CD4-positive, alpha-beta T cell treated with Interleukin-2 at 100 ng/mL for 4 hours (primary cell): ENCODE results near the gene SLC26A1.
"Not testable (repeated sequence)": the region's sequence is repeated elsewhere in the genome, so short reads cannot be mapped to it uniquely, and the experiment has no call there.

ENCODE experiments used
- DNase-seq: peaks from one replicate; pipeline ENCODE4 v3.0.0-alpha.2; 2020; ENCODE audit warnings: low spot score

Gene SLC26A1

DNA sequence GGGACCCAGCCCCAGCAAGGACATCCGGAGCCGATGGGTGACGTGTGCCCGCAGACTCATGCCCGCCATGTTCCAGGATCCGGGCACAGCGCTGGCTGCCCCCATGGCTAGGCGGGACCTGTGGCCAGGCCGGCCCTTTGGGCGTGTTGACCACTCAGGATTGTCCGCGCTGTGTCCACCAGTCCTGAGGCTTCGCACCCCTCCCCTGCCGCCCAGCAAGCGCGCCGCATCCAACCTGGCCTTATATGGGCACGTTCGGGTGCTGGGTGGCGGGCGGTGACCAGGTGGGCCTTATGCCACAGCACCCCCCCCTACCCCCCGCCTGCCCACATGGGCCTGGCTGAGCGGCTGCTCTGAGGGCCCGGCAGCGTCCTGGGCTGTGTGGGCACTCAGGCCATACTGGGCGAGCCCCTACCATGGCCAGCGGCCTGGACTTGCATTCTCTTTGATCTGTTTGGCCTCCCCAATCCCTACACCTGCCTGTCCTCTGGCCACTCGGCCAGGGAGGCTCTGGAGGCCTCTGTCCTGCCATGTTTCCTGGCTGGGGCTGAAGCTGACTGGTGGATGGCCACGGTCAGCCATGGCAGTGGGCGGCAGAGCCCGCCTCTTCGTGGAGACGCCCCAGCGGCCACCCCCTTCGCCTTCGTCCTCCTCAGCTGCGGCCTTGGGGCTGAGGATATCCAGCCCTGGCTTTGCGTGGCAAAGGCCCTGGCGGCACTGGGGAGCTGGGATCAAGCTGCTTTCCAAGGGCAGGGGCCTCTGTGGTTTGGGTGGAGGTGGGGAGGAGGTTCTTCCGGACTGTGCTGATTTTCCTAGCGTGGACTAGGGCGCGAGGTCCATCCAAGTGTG lies 20.2 kb upstream of the SLC26A1 start:
- no peak for DNase-seq

DNA sequence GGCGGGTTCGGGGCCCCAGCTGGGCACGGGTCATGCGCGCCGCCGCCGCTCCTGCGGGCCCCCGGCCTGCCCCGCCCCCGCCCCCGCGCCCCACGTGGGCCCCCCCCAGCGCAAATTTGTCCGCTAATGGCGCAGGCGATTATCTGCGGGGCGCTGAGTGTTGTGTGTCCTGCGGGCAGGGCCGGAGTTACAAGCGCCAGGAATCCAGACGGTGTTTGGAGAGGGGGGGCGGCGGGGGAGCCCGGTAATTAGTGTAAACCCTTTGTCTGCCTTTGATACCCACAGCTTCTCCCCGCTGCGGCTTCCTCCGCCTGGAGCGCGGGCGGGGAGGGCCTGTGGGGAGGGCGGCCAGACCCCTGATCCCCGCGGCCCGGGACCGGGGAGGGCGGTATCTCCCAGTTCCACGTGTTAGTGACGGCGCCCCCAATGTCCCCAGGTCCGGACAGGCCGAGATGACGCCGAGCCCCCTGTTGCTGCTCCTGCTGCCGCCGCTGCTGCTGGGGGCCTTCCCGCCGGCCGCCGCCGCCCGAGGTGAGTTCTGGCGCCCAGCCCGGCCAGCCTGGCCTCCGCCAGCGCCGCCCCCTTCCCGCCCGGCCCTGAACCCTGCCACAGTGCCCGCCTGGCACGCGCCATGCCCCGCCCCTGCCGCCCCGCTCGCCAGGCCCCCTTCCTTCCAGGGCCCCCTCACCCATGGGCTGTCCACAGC lies 19.0 kb upstream of the SLC26A1 start:
- peak; percentile 8 for DNase-seq

DNA sequence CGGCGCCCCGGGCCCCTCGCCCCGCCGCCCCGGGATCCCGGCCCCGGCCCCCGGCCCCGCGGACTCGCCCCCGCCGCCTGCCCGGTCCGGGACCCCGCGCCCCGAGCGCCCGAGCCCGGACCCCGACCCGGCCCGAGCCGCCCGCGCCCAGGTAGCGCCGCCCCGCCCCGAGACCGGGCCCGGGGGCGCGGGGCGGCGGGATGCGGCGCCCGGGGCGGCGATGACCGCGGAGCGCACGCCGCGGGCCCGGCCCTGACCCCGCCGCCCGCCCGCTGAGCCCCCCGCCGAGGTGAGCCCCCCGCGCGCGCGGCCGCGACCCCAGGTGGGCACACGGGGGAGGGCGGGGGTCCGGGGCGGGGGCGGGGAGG lies 18.4 kb upstream of the SLC26A1 start:
- DNase-seq, result no peak

DNA sequence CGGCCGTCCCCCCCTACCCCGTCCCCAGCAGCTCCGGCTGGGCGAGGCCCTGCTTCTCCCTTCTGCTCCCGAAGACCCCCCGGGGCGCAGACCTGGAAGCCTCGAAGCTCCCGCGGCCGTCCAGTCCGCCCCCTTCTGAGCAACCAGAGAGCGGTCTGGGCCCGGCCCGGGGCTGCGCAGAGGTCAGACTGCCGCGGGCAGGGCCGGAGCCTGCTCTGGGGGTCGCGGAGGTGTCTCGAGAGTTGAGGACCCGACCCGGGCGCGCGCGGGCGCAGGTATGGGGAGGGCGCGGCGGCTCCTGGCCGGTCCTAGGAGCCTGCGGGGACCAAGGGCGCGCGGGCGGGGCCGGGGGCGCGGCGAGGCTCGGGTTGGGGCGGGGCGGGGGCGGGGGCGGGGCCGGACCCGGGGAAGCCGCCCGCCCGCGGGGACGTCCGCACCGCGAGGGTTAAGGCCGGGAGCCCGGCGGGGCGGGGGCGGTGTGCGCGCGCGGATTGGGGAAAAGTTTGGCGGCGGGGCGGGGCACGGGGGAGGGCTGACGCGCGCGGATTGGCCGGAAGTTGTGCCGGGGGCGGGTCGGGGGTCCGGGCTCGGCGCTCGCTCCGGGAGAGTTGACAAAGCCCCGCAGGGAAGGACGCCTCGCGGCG lies 17.9 kb upstream of the SLC26A1 start, which contains the start of gene FGFRL1:
TSS of gene FGFRL1 (plus strand) at position 605 of the 644 bp plus-strand sequence. CDS start 860 bp downstream, outside the sequence.
- peak; percentile 93 for DNase-seq

DNA sequence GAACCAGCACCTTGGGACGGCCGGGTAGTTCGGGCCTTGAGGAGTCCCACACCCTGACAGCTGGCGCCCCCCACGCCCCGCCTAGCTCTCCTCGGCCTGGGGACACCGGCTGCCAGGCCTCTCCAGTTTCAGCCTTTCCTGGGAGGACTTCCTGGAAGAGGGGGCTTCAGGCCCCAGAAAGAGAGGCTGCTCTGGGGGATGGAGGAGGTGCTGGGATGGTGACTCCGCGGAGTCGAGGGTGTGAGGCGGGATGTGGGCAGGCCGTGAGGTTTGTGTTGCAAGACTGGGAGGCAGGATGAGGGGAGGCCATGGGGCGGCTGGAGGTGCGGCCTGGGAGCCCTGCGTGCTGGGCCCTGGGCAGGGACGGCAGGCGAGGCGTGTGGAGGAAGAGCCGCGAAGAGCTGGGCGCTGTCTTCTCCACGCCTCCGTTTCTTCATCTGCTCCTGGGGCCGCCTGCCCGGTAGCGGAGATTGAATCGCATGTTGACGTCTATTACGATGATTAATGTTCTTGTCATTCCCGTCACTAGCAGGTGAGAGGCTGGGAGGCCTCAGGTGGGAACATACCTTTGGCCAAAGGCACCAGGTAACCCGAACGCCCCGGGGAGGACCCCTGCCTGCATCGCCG lies 17.3 kb upstream of the SLC26A1 start:
- DNase-seq, result peak; percentile 51

DNA sequence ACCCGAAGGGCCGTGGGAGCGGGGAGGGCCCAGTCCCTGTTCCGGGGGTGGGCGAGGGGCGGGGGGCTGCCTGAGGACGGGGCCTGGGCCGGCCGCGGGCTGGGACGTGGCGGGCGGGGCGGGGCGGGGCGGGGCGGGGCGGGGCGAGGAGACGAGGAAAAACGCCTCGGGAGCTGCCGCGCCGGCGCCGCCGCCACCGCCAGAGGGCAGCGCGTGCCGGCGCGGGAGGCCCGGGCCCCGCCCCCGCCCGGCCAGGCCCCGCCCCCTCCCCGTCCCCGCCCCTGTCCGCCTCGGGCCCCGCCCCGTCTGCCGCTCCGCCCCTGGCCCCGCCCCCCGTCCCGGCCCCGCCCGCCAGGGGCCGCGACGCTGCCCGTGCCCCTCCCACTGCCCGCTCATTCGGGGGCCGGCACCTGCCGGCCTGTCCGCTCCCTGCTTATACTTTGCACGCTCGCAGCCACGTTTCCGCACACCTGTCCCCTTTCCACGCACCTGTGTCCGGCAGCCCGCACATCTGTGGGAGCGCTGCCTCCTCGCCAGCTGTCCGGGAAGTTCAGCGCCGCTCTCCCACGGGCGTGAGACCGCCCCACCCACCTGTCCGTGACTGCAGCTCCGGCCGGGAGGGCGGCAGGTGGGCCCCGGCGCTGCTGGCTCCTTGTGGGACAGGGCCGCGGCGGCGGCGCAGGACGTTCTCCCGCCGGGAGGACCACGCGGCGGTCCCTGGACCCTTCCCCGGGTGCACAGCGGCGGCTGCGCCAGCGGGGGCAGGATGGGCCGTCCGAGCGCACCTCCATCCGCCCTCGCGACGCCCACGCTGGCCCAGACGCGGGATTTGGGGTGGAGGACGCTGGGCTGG lies 16.6 kb upstream of the SLC26A1 start:
- peak; percentile 66 for DNase-seq

DNA sequence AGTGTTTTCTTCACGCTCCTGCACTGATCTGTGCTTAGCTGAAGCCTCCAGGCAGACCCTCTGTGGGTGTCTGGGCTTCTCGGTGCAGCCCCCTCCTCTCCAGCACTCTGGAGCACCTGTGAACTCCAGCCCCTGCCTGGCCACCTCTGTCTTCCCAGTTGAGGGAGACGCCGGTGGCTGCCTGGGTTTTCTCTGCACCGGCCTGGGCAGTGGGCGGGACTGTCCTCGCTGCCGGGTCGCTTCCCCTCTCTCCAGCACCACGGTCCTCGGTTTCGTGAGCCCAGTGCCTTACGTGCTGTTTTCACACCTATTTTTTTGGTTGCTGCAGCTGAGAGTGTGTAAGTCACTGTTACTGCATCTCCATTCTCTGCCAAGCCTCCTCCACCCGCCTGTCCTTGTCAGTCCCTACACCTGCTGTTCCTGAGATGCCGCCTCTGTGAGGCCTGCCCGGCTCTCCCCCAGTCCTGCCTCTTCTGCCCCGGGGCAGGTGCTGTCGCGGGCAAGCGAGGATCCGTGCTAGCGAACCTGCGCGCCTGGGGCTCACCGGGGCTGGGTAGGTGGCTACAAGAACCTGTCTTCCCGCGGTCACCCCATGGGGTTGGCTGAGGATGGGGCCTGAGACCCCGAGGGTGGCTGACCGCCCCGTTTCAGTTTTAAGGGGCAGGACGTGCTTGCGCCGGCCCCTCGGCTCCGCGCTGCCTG lies 15.8 kb upstream of the SLC26A1 start:
- DNase-seq, result peak; percentile 18

DNA sequence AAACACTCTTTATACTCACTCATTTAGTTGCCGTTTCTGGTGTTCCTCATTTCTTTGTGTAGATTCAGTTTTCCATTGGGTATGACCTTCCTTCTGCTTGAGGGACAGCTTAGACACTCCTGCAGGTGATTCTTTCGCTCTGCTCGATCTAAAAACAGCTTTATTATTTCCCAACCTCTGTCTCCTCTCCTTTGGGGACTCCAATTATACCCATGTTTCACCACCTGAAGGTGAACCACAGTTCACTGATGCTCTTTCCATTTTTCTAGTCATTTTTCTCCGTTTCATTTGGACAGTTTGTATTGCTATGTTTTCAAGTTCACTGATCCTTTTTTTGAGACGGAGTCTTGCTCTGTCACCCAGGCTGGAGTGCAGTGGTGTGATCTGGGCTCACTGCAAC lies 13.7 kb upstream of the SLC26A1 start:
- DNase-seq, result no peak

DNA sequence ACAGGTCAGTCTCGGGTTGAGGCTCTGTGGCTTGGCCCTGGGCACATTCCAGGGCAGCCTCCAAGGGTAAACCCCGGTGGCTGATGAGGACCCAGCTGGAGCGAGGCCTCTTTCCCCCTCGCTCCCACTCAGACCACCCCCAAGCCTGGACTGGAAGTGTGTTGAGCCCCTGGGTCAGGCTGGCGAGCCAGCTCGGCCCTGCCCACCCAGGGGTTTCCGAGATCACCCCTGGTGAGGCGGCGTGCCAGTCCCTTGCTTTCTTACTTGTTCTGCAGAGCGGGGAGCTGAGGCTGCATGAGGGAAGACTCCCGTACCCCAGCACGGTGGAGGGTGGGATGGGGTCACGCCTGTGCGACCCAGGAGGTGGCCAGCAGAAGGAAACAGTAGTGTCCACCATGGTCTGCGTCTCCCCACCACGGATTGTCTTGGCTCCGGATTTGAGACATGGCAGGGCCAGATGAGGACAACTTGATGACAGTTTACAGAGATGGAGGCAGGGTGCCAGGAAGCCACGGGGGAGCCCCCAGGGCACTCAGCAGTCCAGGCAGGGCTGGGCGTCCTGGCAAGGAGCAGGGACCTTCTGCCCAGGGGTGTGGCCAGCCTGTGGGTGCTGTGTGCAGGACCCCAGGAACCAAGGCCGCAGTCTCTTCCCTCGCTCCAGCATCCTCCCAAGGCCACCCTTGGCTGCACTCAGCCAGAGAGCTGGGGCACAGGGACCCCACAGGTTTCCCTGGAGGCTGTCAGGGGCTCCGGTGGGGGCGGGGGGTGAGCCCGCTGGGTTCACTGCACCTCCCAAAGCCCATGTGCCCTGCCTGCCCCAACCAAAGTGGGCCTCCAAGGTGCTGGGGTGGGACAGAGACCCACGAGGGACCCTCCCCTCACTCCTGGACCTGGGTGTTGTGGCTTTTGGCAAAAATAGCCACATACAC lies 11.6 kb upstream of the SLC26A1 start:
- no peak for DNase-seq

DNA sequence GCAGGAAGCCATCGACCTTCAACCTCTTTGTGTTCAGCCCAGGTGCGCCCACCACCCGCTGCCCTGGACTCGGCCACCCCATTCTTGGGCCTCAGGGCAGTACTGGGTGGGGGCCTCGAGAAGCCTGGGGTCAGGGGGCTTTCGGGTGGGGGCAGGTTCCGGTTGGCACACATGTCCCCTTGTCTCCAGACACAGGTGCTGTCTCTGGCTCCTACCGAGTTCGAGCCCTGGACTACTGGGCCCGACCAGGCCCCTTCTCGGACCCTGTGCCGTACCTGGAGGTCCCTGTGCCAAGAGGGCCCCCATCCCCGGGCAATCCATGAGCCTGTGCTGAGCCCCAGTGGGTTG lies 10.8 kb upstream of the SLC26A1 start:
- no peak for DNase-seq

DNA sequence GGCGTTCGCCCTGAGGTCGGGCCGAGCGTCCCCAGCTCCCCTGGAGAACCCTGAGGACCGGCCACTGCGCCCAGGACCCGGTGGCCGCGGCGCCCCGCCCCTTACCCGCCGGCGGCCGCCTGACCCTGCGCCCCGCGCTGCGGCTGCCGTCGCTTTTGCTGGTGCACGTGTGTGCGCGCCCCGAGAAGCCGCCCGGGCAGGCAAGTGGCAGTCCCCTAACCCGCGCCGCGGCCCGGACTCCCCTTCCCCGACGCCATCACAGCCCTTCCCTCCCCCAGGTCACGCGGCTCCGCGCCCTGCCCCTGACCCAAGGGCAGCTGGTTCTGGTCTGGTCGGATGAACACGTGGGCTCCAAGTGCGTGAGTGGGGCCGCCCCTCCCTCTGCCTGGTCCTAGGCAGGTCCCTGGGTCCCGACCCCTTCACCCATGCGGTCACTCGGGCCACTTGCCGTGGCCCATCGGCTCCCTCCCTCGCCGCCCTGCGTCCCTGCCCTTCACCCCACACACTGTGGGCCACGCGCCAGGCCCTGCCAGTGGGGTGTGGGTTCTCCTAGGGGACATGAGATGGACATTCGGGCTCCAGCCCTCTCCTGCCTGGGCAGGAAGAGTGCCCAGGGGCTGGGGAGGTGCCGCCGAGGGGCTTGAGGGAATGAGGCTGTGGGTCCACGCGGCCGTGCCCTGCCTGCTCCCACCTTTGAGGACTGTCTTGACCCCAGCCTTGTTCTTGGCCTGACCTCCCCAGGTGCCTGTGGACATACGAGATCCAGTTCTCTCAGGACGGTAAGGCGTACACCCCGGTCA lies 10.3 kb upstream of the SLC26A1 start:
- DNase-seq, result no peak

DNA sequence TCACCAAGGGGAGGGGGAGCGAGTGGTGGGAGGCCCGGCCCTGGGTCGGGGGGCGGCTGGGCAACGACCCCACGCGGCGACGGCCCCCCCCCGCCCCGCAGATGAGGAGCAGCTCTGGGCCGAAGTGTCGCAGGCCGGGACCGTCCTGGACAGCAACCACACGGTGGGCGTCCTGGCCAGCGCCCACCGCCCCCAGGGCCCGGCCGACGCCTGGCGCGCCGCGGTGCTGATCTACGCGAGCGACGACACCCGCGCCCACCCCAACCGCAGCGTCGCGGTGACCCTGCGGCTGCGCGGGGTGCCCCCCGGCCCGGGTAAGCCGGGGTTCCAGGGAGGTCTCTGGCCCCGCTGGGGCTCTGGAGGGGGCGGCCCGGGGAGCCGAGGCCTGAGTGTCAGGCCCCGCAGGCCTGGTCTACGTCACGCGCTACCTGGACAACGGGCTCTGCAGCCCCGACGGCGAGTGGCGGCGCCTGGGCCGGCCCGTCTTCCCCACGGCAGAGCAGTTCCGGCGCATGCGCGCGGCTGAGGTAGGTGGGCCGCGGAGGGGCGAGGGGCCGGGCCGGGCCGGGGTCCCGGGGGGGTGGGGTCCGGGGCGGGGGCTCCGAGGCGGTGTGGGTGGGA lies 9.5 kb upstream of the SLC26A1 start:
- no peak for DNase-seq

DNA sequence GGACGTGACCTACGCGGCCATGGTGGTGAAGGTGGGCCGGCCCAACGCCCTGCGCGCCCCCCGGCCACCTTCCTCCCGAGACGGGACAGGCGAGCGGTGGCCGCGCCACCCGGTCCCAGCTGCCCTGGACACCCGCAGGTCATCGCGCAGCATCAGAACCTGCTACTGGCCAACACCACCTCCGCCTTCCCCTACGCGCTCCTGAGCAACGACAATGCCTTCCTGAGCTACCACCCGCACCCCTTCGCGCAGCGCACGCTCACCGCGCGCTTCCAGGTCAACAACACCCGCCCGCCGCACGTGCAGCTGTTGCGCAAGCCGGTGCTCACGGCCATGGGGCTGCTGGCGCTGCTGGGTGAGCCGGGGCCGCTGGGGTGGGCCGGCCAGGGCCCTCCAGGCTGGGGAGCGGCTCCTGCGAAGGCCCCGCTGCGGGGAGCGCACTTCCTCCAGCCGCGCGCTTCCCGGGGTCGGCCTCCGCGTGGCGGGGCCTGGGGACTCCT lies 9.0 kb upstream of the SLC26A1 start:
- DNase-seq, result no peak

DNA sequence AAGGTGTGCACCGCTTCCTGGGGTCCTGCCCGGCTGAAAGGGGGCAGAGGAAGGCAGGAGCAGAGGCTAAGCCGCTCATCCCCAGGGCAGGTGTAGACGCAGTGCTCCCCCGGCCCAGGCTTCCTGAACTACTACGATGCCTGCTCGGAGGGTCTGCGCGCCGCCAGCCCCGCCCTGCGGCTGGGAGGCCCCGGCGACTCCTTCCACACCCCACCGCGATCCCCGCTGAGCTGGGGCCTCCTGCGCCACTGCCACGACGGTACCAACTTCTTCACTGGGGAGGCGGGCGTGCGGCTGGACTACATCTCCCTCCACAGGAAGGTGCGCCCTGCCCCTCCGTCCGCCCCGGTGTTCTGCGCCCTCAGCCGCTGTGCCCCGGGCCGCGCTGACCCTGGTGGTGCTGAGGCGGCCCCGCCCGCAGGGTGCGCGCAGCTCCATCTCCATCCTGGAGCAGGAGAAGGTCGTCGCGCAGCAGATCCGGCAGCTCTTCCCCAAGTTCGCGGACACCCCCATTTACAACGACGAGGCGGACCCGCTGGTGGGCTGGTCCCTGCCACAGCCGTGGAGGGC lies 8.4 kb upstream of the SLC26A1 start:
- DNase-seq, result no peak

DNA sequence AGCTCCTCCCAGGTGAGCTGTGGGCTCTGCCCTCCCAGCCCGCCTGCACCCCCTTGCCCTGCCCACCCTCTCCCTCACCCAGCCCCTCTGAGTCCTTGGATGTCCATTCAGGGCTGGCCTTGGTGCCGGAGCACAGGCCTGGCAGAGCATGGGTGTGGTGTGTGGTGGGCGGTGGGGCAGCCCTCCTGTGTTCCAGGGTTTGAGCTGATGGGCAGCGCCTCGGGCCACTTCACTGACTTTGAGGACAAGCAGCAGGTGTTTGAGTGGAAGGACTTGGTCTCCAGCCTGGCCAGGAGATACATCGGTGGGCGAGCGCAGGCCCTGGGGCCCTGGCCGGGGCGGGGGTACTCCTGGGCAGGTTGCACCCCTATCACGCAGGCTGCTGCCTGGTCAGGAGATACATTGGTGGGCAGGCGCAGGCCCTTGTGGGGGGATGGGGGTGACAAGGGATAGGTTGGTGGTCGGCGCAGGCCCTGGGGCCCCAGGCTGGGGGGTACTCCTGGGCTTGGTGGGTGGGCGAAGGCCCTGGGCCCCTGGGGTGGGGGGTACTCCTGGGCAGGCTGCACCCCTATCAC lies 7.6 kb upstream of the SLC26A1 start:
- no peak for DNase-seq

DNA sequence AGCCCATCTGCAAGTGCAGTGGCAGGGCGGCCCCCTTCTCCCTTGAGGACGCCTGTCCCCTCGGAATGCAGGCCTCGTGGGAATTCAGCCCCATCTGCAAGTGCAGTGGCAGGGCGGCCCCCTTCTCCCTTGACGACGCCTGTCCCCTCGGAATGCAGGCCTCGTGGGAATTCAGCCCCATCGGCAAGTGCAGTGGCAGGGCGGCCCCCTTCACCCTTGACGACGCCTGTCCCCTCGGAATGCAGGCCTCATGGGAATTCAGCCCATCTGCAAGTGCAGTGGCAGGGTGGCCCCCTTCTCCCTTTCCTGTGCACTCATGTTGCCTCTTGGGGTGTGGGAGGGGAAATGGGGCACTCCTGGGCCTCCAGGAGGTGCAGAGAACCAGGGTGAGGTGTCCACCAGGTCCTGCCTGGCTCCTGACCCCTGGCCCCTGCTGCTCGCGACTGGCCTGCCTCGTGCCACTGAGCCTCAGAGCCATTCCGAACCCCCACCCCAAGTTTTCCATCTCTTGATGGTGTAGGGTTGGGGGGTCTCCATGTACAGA lies 6.8 kb upstream of the SLC26A1 start:
- no peak for DNase-seq

DNA sequence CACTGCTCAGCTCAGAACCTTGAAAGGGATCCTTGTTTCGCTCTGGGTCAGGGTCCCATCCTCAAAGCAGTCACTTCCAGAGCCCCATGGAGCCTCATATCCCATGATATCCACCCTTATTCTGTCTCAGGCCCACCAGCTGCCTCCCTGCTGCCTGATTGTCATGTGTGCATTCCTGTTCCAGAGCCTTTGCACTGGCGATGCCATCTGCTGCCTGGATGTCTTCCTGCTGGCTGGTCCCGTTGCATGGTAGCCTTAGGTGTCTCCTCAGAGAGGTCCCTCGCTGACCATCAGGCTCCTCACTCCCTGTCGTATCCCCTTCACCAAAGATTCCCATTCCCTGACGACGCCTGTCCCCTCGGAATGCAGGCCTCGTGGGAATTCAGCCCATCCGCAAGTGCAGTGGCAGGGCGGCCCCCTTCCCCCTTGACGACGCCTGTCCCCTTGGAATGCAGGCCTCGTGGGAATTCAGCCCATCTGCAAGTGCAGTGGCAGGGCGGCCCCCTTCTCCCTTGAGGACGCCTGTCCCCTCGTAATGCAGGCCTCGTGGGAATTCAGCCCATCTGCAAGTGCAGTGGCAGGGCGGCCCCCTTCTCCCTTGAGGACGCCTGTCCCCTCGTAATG lies 6.1 kb upstream of the SLC26A1 start:
- DNase-seq, result not testable (repeated sequence)
